Measurements from ENCODE around the gene CTCFL. TPM values are rescaled to one million over a fixed set of nuclear protein-coding genes. Genes with fewer than 3 reads are reported as not detected.

CTCFL gene, protein sequence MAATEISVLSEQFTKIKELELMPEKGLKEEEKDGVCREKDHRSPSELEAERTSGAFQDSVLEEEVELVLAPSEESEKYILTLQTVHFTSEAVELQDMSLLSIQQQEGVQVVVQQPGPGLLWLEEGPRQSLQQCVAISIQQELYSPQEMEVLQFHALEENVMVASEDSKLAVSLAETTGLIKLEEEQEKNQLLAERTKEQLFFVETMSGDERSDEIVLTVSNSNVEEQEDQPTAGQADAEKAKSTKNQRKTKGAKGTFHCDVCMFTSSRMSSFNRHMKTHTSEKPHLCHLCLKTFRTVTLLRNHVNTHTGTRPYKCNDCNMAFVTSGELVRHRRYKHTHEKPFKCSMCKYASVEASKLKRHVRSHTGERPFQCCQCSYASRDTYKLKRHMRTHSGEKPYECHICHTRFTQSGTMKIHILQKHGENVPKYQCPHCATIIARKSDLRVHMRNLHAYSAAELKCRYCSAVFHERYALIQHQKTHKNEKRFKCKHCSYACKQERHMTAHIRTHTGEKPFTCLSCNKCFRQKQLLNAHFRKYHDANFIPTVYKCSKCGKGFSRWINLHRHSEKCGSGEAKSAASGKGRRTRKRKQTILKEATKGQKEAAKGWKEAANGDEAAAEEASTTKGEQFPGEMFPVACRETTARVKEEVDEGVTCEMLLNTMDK
- total RNA-seq: not detected

DNA sequence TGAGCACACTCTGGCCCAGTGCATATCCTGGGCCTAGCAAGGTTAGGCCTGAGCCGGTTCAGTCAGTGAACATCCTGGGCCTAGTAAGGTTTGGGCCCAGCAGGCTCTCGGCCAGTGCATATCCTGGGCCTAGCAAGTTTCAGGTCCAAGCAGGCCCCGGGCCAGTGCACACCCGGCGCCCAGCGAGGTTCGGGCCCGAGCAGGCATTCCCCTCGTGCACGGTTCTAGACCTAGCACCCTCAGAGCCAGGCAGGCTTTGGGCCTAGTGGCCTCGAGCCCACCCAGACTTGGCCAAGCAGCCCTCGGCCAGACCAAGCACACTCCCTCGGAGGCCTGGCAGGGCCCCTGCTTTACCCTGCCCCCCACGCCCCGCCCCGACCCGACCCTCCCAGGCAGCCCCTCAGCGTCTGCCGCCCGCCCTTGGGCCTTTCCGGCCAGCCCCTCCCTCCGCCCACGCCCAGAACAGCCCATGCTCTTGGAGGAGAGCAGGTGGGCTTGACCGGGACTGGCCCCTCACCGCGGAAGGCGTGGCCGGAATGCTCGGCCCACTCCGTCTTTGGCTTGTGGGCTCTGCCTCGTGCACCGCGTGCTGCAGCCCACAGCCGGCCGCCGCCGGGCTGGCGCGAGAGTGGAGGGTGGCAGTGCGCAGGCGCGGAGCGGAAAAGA lies at the start of gene CTCFL:
CTCFL (minus strand) TSS at position 630 of the 666 bp plus-strand sequence. CDS start 935 bp downstream, outside the sequence.
- DNase-seq (ENCODE audit: low spot score in 2 of 2): no peak
- intact Hi-C loops (cut with DNase I; ENCODE audit: low total_unique reads): no loop called here
- TF ChIP-seq, protein P1, sequence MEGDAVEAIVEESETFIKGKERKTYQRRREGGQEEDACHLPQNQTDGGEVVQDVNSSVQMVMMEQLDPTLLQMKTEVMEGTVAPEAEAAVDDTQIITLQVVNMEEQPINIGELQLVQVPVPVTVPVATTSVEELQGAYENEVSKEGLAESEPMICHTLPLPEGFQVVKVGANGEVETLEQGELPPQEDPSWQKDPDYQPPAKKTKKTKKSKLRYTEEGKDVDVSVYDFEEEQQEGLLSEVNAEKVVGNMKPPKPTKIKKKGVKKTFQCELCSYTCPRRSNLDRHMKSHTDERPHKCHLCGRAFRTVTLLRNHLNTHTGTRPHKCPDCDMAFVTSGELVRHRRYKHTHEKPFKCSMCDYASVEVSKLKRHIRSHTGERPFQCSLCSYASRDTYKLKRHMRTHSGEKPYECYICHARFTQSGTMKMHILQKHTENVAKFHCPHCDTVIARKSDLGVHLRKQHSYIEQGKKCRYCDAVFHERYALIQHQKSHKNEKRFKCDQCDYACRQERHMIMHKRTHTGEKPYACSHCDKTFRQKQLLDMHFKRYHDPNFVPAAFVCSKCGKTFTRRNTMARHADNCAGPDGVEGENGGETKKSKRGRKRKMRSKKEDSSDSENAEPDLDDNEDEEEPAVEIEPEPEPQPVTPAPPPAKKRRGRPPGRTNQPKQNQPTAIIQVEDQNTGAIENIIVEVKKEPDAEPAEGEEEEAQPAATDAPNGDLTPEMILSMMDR (IDR thresholded peaks at IDR 0.05): no peak
- no peak for TF ChIP-seq POLR2A (IDR thresholded peaks at IDR 0.05)
- H3K4me3 ChIP-seq (ENCODE audit: low read depth, poor library complexity, severe bottlenecking): no peak within 1 kb of the TSS
- WGBS, 2 donors: 92 to 94% methylated on average over 18 to 38 of the region's 43 CpGs

DNA sequence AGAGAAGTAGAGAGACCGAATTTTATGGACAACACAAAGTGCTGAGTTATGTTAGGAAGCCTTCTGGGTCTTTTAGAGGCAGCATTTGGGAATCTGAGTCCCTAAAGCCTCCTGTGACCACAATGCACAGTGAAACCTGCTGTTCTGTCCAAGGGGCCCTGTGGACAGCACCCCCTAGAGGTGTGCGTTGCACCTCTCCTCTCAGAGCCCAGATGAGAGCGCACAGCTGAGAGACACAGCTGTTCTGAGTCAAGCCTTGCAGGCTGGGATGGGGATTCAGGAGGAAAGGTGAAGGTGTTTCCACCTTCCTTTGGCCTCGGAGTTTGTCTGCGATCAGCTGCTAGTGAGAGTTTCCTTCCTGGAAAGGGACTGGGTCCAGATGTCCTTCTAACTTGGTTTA lies 49.0 kb upstream of the CTCFL start:
- WGBS, 2 donors: 59 to 71% methylated on average over 5 of the region's 5 CpGs
- H3K4me3 ChIP-seq (ENCODE audit: low read depth, poor library complexity, severe bottlenecking): no peak overlapping the region
- intact Hi-C loops (cut with DNase I; ENCODE audit: low total_unique reads): no loop called here
- DNase-seq (ENCODE audit: low spot score in 2 of 2): no peak
- TF ChIP-seq POLR2A (IDR thresholded peaks at IDR 0.05): no peak
- TF ChIP-seq, protein P1 (IDR thresholded peaks at IDR 0.05): no peak

DNA sequence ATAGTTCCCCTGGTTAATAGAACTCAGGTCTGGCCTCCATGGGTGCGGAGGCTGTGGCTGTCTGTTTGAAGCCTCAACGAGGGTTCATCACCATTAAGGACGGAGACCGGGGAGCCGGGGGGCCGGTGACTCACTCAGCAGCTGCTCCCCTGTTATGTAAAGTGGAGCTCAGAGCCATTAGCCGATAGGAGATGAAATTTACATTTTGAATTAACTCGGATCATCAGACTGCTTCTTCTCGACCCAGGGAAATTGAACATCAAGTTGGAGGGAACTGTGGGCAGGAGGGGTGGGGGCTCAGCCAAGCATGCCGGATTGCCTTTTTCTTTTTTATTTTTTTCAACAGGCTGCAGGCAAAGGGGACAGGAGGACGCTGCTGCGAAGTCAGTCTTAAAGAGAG lies 48.3 kb upstream of the CTCFL start:
- intact Hi-C loops (cut with DNase I; ENCODE audit: low total_unique reads): no loop called here
- no peak overlapping the region for H3K4me3 ChIP-seq (ENCODE audit: low read depth, poor library complexity, severe bottlenecking)
- DNase-seq (ENCODE audit: low spot score in 2 of 2): no peak
- 35 to 45% methylated on average over 12 of the region's 12 CpGs for WGBS, 2 donors
- TF ChIP-seq, protein P1 (IDR thresholded peaks at IDR 0.05): no peak

DNA sequence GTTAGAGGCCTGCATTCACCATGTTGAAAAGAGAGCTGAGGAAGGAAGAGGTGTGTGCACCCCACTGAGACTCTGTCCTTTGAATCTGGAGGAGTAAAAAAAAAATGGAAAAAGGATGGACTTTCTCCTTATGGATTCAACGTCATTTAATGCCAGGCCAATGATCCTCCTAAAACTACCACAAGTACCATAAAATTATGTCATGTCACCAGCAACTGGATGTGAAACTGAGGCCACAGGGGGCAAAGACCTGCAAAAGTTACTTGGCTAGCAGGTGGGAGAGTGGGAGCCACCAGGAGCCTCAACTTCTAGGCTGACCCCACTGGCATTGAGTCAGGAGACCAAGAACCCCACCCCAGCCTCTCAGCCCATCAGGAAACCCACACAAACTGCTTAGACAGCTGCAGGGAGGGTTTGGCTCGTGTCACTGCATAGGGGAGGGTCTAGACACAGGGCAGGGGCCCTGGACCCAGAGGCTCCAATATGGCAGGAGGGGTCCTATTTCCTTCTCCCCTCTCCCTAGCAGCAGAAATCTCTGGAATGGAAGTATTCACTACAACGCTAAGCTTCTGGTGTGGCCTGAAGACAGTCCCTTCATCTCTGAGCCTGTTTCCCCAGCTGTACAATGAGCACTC lies 47.0 kb upstream of the CTCFL start:
- intact Hi-C loops (cut with DNase I; ENCODE audit: low total_unique reads): no loop called here
- 86 to 88% methylated on average over 3 of the region's 3 CpGs for WGBS, 2 donors
- DNase-seq (ENCODE audit: low spot score in 2 of 2): no peak
- H3K4me3 ChIP-seq (ENCODE audit: low read depth, poor library complexity, severe bottlenecking): no peak overlapping the region
- no peak for TF ChIP-seq POLR2A (IDR thresholded peaks at IDR 0.05)
- TF ChIP-seq, protein P1 (IDR thresholded peaks at IDR 0.05): no peak

DNA sequence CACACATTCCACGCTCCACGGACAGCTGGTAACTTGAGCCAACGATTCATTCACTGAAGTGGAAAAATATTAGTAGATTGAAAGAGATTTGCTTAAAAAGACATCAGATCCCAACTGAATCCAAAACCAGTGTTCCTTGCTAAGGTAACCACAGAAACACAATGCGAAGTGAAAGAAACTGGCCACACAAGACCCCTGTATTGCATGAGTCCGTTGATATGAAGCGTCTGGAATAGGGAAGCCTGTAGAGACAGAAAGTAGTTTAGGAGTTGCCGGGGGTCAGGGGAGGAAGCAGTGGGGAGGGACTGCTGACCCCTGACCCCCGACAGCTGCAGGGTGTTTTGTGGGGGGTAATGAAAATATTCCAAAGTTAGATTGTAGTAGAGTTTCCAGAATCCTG lies 46.0 kb upstream of the CTCFL start:
- TF ChIP-seq POLR2A (IDR thresholded peaks at IDR 0.05): no peak
- intact Hi-C loops (cut with DNase I; ENCODE audit: low total_unique reads): no loop called here
- no peak overlapping the region for H3K4me3 ChIP-seq (ENCODE audit: low read depth, poor library complexity, severe bottlenecking)
- no peak for DNase-seq (ENCODE audit: low spot score in 2 of 2)
- 81% methylated on average over 8 of the region's 8 CpGs for WGBS, 2 donors

All from lower leg skin (tissue), 4 donors.